AG10803 (cell line): ENCODE data around the gene INMT.
A peak's percentile ranks its signal among the peaks of the same experiment; 100 is the strongest.

ENCODE experiments used
- DNase-seq: peaks from one replicate; pipeline ENCODE4 v3.0.0; 2010; ENCODE audit warnings: low read depth
- H3K4me3 ChIP-seq: 2 replicates; pipeline ENCODE4 v1.5.1; 2011; ENCODE audit warnings: mild to moderate bottlenecking, low read length, control low read depth
- TF ChIP-seq, protein P1 (sequence below): conservative IDR thresholded peaks from 2 replicates; pipeline ENCODE4 v1.5.1; 2011; ENCODE audit warnings: mild to moderate bottlenecking, low read length, control low read depth, inconsistent platforms

INMT gene

DNA sequence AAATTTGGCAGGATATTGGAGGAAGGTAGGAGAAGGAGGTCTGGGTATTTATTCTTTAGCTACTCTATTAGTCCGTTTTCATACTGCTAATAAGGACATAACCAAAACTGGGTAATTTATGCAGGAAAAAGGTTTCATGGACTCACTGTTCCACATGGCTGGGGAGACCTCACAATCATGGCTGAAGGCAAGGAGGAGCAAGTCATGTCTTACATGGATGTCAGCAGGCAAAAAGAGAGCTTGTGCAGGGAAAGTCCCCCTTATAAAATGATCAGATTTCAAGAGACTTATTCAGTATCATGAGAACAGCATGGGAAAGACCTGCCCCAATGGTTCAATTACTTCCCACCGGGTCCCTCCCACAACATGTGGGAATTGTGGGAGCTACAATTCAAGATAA is 1.9 kb upstream of the INMT start:
- DNase-seq = no peak
- H3K4me3 ChIP-seq = no peak overlapping the region
- TF ChIP-seq, protein P1, sequence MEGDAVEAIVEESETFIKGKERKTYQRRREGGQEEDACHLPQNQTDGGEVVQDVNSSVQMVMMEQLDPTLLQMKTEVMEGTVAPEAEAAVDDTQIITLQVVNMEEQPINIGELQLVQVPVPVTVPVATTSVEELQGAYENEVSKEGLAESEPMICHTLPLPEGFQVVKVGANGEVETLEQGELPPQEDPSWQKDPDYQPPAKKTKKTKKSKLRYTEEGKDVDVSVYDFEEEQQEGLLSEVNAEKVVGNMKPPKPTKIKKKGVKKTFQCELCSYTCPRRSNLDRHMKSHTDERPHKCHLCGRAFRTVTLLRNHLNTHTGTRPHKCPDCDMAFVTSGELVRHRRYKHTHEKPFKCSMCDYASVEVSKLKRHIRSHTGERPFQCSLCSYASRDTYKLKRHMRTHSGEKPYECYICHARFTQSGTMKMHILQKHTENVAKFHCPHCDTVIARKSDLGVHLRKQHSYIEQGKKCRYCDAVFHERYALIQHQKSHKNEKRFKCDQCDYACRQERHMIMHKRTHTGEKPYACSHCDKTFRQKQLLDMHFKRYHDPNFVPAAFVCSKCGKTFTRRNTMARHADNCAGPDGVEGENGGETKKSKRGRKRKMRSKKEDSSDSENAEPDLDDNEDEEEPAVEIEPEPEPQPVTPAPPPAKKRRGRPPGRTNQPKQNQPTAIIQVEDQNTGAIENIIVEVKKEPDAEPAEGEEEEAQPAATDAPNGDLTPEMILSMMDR = no peak

DNA sequence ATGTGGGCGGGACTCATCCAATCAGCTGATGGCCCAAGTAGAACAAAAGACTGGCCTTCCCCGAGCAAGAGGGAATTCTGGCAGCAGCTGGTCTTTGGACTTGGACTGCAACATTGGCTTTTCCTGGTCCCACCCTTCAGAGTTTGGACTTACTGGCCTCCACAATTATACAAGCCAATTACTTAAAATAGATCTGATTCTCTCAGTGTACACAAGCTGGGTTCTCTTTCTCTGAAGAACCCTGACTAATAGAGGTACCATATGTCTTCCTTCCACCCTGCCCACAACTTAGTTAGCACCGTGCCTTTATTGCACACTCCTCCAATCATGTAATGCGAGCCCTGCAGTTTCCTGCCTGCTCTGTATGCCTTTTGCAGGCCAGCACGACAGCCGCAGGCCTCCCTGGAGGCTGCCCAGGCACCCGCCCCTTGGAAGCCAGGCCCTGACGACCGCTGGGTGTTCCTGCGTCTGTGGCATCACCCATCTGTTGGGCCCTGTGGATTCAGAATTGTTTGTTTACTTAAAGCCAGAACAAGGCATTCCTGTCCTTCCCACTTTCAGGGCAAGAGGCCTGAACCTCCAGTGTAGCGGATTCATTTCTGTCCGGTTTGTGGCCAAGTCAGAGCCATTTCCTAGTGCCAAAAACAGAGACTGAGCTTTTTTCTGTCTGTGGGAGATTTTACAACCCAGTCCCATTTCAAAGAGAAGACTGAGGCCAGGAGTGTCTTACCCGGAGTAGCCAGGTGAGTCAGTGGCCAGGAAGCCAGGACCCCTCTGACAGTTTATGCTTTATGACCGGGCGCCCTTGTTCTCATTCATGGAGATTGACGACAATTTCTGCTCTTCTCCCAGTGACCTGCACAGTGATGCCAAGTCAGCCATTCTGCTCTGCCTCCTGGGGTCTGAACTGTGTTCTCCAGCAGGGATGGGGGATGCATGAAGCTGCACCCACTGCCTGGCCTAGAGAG is 968 bp upstream of the INMT start:
- DNase-seq = peak; percentile 98
- TF ChIP-seq, protein P1 = no peak
- H3K4me3 ChIP-seq = no peak overlapping the region

DNA sequence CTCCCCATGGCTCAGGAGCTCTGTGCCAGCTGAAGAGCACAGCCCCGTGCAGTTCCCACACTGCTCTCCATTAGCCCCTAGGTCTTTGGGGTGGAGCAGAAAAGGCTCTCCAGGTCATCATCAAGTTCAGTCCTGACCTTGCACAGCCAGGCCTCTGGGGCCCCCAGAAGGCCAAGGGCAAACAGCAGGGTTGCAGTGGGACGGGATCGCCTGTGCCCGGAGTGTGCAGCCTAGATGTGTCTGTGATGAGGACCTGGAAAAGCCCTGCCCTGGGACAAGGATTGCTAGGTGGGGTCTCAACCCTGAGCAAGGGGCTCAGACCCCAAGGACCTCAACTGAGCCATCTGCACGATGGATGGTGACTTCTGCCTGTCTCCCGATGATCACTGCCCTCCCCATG is 549 bp downstream of the INMT start:
- no peak overlapping the region for H3K4me3 ChIP-seq
- TF ChIP-seq, protein P1 = no peak
- DNase-seq = no peak

DNA sequence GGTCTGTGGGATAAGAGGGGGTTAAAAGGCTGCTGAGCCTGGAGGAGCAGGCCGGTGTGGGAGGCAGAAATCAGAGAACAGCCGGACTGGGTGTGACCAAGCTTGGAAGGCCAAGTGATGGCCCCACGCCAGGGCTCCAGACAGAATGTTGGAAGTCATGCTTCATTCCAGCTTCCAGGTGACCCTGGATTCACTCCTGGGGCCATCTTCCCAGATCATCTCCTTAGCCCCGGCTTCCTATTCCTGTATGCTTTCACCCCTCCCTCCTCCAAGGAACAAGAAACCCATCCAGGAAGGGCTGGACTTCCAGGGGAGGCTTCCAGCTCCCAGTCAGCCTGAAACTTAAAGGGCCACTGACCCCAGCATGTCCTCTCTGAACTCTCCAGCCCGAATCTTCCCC is 1.0 kb downstream of the INMT start:
- DNase-seq = peak; percentile 41

DNA sequence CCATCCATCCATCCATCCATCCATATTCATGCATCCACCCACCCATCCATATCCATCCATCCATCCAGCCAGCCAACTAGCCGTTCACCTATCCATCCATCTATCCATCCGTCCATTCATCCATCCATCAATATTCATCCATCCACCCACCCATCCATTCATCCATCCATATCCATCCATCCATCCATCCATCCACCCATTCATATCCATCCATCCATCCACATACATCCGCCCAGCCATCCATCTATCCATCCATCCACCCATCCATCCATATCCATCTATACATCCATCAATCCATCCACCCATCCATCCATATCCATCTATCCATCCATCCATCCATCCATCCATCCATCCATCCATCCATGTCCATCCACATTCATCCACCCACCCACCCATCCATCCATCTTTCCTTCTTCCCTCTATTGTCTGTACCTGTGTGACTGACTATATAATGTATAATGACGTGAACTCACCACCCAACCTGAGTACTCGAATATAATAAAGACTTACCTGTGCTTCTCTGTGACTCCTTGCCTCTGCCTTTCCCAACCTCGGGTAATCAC is 2.5 kb downstream of the INMT start:
- DNase-seq = no peak
- no peak overlapping the region for H3K4me3 ChIP-seq
- TF ChIP-seq, protein P1 = no peak

More for the DNA sequence above, 1.0 kb downstream of the INMT start:
- TF ChIP-seq, protein P1 = no peak
- H3K4me3 ChIP-seq = no peak overlapping the region; the same call in 1 of the 2 replicates

DNA sequence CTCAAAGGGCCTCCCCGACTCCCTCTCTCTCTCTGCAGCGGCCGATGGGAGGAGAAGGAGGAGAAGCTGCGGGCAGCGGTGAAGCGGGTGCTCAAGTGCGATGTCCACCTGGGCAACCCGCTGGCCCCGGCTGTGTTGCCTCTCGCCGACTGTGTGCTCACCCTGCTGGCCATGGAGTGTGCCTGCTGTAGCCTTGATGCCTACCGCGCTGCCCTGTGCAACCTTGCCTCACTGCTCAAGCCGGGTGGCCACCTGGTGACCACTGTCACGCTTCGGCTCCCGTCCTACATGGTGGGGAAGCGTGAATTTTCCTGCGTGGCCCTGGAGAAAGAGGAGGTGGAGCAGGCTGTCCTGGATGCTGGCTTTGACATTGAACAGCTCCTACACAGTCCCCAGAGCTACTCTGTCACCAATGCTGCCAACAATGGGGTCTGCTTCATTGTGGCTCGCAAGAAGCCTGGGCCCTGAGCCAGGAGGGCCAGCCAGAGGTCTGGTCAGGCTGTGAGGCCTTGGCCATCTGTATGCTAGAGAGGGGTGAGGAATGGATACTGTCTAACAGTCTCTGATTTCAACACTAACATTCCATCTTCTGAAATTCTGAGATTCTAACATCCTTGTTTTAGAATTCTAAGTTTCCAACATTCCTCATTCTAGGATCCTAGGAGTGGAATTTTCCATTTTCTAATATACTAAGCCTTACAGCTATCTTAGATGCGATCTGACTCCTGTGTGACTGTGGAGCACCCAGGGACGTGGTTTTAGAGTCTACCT is 3.6 kb downstream of the INMT start:
- no peak overlapping the region for H3K4me3 ChIP-seq
- DNase-seq = peak; percentile 75
- TF ChIP-seq, protein P1 = no peak
